Measurements from ENCODE around the gene KIF7. TPM values are rescaled to one million over a fixed set of nuclear protein-coding genes. Genes with fewer than 3 reads are reported as not detected.
"Not testable (repeated sequence)": the region's sequence is repeated elsewhere in the genome, so short reads cannot be mapped to it uniquely, and the experiment has no call there.

Gene KIF7
- total RNA-seq, 1 donor from 2014 or later: 1.5 TPM

DNA sequence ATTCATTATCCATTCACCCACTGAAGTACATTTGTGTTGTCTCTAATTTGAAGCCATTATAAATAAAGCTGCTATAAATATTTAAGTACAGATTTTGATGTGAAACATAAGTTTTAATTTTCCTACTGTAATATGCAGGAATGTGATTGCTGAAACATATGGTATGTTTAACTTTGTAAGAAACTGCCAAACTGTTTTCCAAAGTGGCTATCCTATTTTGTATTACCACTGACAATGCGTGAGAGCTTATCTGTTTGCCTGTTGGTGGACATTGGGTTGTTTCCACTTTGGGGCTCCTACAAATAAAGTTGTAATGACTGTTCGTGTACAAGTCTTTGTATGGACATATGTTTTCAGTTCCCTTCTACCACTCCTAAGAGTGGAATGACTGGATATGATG is 37.8 kb upstream of the KIF7 start:
- DNase-seq (no peak), ATAC-seq (no peak)
- no peaks in the 10 kb centered on the region for H3K9me3 ChIP-seq
- no peaks in the 10 kb centered on the region for H3K27me3 ChIP-seq (ENCODE audit: low read depth)
- H3K4me1 ChIP-seq: peaks cover 12% of the 10 kb centered on the region
- no peak overlapping the region for H3K4me3 ChIP-seq
- no peaks in the 10 kb centered on the region for H3K36me3 ChIP-seq
- intact Hi-C loops (cut with DNase I): no loop called here
- TF ChIP-seq, protein P1, sequence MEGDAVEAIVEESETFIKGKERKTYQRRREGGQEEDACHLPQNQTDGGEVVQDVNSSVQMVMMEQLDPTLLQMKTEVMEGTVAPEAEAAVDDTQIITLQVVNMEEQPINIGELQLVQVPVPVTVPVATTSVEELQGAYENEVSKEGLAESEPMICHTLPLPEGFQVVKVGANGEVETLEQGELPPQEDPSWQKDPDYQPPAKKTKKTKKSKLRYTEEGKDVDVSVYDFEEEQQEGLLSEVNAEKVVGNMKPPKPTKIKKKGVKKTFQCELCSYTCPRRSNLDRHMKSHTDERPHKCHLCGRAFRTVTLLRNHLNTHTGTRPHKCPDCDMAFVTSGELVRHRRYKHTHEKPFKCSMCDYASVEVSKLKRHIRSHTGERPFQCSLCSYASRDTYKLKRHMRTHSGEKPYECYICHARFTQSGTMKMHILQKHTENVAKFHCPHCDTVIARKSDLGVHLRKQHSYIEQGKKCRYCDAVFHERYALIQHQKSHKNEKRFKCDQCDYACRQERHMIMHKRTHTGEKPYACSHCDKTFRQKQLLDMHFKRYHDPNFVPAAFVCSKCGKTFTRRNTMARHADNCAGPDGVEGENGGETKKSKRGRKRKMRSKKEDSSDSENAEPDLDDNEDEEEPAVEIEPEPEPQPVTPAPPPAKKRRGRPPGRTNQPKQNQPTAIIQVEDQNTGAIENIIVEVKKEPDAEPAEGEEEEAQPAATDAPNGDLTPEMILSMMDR (IDR thresholded peaks at IDR 0.05): no peak
- no peak overlapping the region for H3K27ac ChIP-seq

- Histone ChIP-seq H3K4me1 (peaks cover 12% of the 10 kb centered on the region), H3K9me3 (no peaks in the 10 kb centered on the region), H3K4me3 (peak within 1 kb of the TSS; percentile 96), H3K36me3 (peaks cover 6% of the 10 kb centered on the region), H3K27me3 (ENCODE audit: low read depth) (no peaks in the 10 kb centered on the region), H3K27ac (peak within 1 kb of the TSS; percentile 81)
- peak; percentile 92 for DNase-seq
- TF ChIP-seq, protein P1 (IDR thresholded peaks at IDR 0.05): no peak
- ATAC-seq: peak; percentile 96 to 98
- intact Hi-C loops (cut with DNase I): no loop called here
Observed at GRCh38 chr15:89690276-89691218, 35.3 kb upstream of the KIF7 start, which contains the start of the genes PEX11A and WDR93. Gene PEX11A (minus strand): TSS chr15:89690754. CDS start chr15:89690632, 122 bp downstream. Gene WDR93 (plus strand): TSS chr15:89690811. CDS start chr15:89701747, 10,936 bp downstream.

DNA sequence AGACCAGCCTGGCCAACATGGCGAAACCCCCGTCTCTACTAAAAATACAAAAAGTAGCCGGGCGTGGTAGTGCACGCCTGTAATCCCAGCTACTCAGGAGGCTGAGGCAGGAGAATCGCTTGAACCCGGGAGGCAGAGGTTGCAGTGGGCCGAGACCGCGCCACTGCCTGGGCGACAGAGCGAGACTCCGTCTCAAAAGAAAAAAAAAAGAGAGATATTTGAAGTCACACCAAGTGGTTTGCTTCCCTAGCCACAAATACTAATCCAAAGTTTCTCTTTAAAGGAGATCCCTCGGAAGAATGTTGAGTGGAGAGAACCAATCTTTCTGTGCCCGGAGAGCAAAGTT is 34.6 kb upstream of the KIF7 start:
- H3K27me3 ChIP-seq (ENCODE audit: low read depth); DNase-seq; H3K9me3 ChIP-seq; H3K36me3 ChIP-seq; intact Hi-C loops (cut with DNase I): not testable (repeated sequence)
- Histone ChIP-seq H3K4me3 (peak overlapping the region; percentile 96), H3K27ac (peak overlapping the region; percentile 81), H3K4me1 (peaks cover 12% of the 10 kb centered on the region)
- ATAC-seq: peak in 1 of 2 donors; percentile 4

DNA sequence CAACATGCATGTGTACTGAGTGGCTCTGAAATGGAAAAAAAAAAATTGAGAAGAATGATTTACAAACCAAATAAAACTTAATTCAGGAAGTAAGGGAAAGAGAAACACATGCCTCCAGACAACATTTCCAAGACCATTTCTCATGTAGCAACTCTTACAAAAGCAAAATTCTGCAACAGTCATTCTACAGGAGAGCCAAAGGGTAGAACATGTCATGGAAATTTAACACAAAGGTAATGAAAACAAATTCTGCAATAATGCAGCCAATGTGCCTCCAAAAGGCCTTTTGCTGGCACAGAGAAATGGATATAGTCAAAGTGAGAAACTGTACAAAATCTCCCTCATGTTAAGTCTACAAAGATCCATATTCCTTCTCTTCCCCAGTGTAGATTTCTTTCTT is 31.3 kb upstream of the KIF7 start:
- H3K9me3 ChIP-seq: no peaks in the 10 kb centered on the region
- intact Hi-C loops (cut with DNase I): no loop called here
- peaks cover 12% of the 10 kb centered on the region for H3K4me1 ChIP-seq
- TF ChIP-seq, protein P1 (IDR thresholded peaks at IDR 0.05): no peak
- H3K27ac ChIP-seq: no peak overlapping the region
- DNase-seq (no peak), ATAC-seq (no peak)
- H3K27me3 ChIP-seq (ENCODE audit: low read depth): no peaks in the 10 kb centered on the region
- peaks cover 22% of the 10 kb centered on the region for H3K36me3 ChIP-seq
- H3K4me3 ChIP-seq: no peak overlapping the region

GRCh38 chr15:89685995-89686394 is 30.7 kb upstream of the KIF7 start:
- no peak for DNase-seq
- Histone ChIP-seq H3K4me3 (no peak overlapping the region), H3K4me1 (peaks cover 12% of the 10 kb centered on the region), H3K27ac (no peak overlapping the region), H3K36me3 (peaks cover 22% of the 10 kb centered on the region), H3K9me3 (no peaks in the 10 kb centered on the region), H3K27me3 (ENCODE audit: low read depth) (no peaks in the 10 kb centered on the region)
- no peak for ATAC-seq
- TF ChIP-seq, protein P1 (IDR thresholded peaks at IDR 0.05): no peak
- intact Hi-C loops (cut with DNase I): no loop called here

DNA sequence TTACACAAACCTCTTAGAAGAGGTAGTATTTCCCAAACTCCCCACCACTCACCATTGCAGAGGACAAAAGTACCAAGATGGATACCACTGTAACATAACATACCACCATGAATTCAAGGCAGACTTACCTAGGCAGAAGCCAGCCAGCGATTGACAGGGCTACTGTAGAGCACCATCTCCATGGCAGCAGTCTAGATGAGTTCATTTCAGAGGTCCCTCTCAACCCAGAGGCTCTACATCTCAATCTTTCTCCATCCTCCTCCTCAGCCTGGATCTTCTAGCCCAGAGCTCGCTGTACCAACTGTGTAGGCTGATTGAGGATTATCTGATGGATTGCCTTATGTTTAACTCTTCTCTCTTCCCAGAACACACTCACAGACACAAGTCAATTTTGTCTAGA is 25.9 kb upstream of the KIF7 start:
- Histone ChIP-seq H3K4me3 (no peak overlapping the region), H3K27ac (peak overlapping the region; percentile 59), H3K4me1 (peaks cover 19% of the 10 kb centered on the region), H3K36me3 (peaks cover 20% of the 10 kb centered on the region), H3K27me3 (ENCODE audit: low read depth) (no peaks in the 10 kb centered on the region), H3K9me3 (no peaks in the 10 kb centered on the region)
- no peak for DNase-seq
- TF ChIP-seq, protein P1 (IDR thresholded peaks at IDR 0.05): no peak
- intact Hi-C loops (cut with DNase I): no loop called here
- ATAC-seq: peak in 1 of 2 donors; percentile 9
